ENCODE data around the gene RSF1. TPM values are rescaled to one million over a fixed set of nuclear protein-coding genes. Genes with fewer than 3 reads are reported as not detected.
"Not testable (repeated sequence)": the region's sequence is repeated elsewhere in the genome, so short reads cannot be mapped to it uniquely, and the experiment has no call there.

Gene RSF1
- total RNA-seq, 4 donors from 2014 or later = 70.3 to 96.3 (median 73.1) TPM

DNA sequence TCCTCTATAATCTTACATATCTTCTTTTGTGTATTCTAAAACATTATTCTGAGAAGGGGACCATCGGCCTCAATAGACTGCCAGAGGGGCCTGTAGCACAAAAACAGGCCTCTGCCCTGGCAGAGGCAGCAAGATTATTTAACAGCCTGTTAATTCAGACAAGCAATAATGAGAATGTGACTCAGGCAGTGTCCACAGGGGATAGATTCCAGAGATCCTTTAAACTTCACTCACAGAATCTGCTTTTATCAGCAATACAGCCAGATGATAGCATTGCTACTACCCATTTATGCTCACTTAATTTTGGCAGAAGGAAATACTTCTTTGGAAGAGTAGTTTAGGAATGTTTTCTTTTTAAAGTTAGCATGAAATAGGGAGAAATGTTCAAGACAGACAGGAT lies 45.3 kb upstream of the RSF1 start:
- no peaks in the 10 kb centered on the region for H3K9me3 ChIP-seq
- H3K4me3 ChIP-seq = no peak overlapping the region
- H3K27me3 ChIP-seq = no peaks in the 10 kb centered on the region
- TF ChIP-seq, protein P1, sequence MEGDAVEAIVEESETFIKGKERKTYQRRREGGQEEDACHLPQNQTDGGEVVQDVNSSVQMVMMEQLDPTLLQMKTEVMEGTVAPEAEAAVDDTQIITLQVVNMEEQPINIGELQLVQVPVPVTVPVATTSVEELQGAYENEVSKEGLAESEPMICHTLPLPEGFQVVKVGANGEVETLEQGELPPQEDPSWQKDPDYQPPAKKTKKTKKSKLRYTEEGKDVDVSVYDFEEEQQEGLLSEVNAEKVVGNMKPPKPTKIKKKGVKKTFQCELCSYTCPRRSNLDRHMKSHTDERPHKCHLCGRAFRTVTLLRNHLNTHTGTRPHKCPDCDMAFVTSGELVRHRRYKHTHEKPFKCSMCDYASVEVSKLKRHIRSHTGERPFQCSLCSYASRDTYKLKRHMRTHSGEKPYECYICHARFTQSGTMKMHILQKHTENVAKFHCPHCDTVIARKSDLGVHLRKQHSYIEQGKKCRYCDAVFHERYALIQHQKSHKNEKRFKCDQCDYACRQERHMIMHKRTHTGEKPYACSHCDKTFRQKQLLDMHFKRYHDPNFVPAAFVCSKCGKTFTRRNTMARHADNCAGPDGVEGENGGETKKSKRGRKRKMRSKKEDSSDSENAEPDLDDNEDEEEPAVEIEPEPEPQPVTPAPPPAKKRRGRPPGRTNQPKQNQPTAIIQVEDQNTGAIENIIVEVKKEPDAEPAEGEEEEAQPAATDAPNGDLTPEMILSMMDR (IDR thresholded peaks at IDR 0.05) = no peak
- TF ChIP-seq EP300 (IDR thresholded peaks at IDR 0.05) = no peak
- no peak for TF ChIP-seq POLR2AphosphoS5 (IDR thresholded peaks at IDR 0.05)
- no peak for TF ChIP-seq POLR2A (IDR thresholded peaks at IDR 0.05; ENCODE audit: low read depth)
- H3K27ac ChIP-seq (replicated peaks in 1 of 4) = no peak overlapping the region
- no peak for DNase-seq (ENCODE audit: extremely low spot score)
- WGBS = 58% methylated on average over 1 of the region's 1 CpG
- peaks cover 0 to 6% (median 4%) of the 10 kb centered on the region in 4 donors for H3K4me1 ChIP-seq
- intact Hi-C loops (cut with DNase I) = no loop called here
- peaks cover 8 to 48% (median 41%) of the 10 kb centered on the region in 4 donors for H3K36me3 ChIP-seq

GRCh38 chr11:77861444-77861843 lies 40.9 kb upstream of the RSF1 start:
- 93% methylated on average over 10 of the region's 10 CpGs for WGBS
- intact Hi-C loops (cut with DNase I) = not testable (repeated sequence)

DNA sequence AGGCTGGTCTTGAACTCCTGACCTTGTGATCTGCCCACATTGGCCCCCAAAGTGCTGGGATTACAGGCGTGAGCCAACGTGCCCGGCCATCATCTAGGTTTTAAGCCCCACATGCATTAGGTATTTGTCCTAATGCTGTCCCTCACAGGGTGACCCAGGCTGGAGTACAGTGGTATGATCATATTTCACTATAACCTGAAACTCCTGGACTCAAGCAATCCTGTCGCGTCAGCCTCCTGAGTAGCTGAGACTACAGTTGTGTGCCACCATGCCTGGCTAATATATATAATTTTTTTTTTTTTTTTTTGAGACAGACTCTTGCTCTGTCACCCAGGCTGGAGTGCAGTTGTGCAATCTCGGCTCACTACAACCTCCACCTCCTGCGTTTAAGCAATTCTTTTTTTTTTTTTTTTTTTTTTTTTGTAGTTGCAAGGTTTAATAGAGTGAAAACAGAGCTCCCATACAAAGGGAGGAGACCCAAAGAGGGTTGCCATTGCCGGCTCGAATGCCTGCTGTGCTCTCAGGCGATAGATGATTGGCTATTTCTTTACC lies 37.5 kb upstream of the RSF1 start:
- H3K4me3 ChIP-seq; H3K9me3 ChIP-seq; H3K27ac ChIP-seq (replicated peaks in 1 of 4); intact Hi-C loops (cut with DNase I); H3K4me1 ChIP-seq; H3K27me3 ChIP-seq; DNase-seq (ENCODE audit: extremely low spot score): not testable (repeated sequence)
- WGBS = 88% methylated on average over 7 of the region's 10 CpGs
- peaks cover 30 to 92% (median 50%) of the 10 kb centered on the region in 4 donors for H3K36me3 ChIP-seq

More at GRCh38 chr11:77861444-77861843, 40.9 kb upstream of the RSF1 start:
- H3K4me1 ChIP-seq; H3K4me3 ChIP-seq; H3K27me3 ChIP-seq; DNase-seq (ENCODE audit: extremely low spot score); H3K27ac ChIP-seq (replicated peaks in 1 of 4); H3K9me3 ChIP-seq: not testable (repeated sequence)
- peaks cover 10 to 69% (median 31%) of the 10 kb centered on the region in 4 donors for H3K36me3 ChIP-seq

- DNase-seq (ENCODE audit: extremely low spot score) = no peak
- Histone ChIP-seq H3K4me1 (peaks cover 0 to 7% (median 0%) of the 10 kb centered on the region in 4 donors), H3K36me3 (peaks cover 30 to 92% (median 46%) of the 10 kb centered on the region in 4 donors), H3K27ac (replicated peaks in 1 of 4) (no peak overlapping the region), H3K9me3 (no peaks in the 10 kb centered on the region), H3K4me3 (no peak overlapping the region), H3K27me3 (no peaks in the 10 kb centered on the region)
- no peak for TF ChIP-seq POLR2A (IDR thresholded peaks at IDR 0.05; ENCODE audit: low read depth)
- TF ChIP-seq, protein P1 (IDR thresholded peaks at IDR 0.05) = no peak
- no peak for TF ChIP-seq EP300 (IDR thresholded peaks at IDR 0.05)
- no peak for TF ChIP-seq POLR2AphosphoS5 (IDR thresholded peaks at IDR 0.05)
- WGBS = 93% methylated on average over 2 of the region's 2 CpGs
- intact Hi-C loops (cut with DNase I) = no loop called here
Observed at GRCh38 chr11:77854838-77855237, 34.3 kb upstream of the RSF1 start.

DNA sequence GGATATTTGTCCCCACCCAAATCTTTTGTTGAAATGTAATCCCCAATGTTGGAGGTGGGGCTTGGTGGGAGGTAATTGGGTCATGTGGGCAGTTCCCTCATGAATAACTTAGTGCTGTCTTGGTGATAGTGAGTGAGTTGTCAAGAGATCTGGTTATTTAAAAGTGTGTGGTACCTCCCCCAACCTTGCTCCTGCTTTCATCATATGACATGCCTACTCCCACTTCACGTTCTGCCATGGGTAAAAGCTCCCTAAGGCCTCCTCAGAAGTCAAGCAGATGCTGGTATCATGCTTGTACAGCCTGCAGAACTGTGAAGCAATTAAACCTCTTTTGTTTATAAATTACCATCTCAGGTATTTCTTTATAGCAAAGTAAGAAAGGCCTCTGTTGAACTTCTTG lies 31.0 kb upstream of the RSF1 start:
- Histone ChIP-seq H3K4me1 (peaks cover 0 to 7% (median 0%) of the 10 kb centered on the region in 4 donors), H3K27me3 (no peaks in the 10 kb centered on the region), H3K27ac (replicated peaks in 1 of 4) (no peak overlapping the region), H3K9me3 (no peaks in the 10 kb centered on the region), H3K4me3 (no peak overlapping the region), H3K36me3 (peaks cover 30 to 91% (median 48%) of the 10 kb centered on the region in 4 donors)
- WGBS = 46% methylated on average over 1 of the region's 1 CpG
- TF ChIP-seq, protein P1 (IDR thresholded peaks at IDR 0.05) = no peak
- TF ChIP-seq POLR2AphosphoS5 (IDR thresholded peaks at IDR 0.05) = no peak
- no peak for TF ChIP-seq POLR2A (IDR thresholded peaks at IDR 0.05; ENCODE audit: low read depth)
- TF ChIP-seq EP300 (IDR thresholded peaks at IDR 0.05) = no peak
- no peak for DNase-seq (ENCODE audit: extremely low spot score)
- intact Hi-C loops (cut with DNase I) = no loop called here

- H3K4me3 ChIP-seq; H3K9me3 ChIP-seq; H3K27me3 ChIP-seq; DNase-seq (ENCODE audit: extremely low spot score); intact Hi-C loops (cut with DNase I); H3K4me1 ChIP-seq; H3K27ac ChIP-seq (replicated peaks in 1 of 4): not testable (repeated sequence)
- peaks cover 44 to 85% (median 66%) of the 10 kb centered on the region in 4 donors for H3K36me3 ChIP-seq
- WGBS = 93% methylated on average over 5 of the region's 5 CpGs
Observed at GRCh38 chr11:77843700-77844099, 23.2 kb upstream of the RSF1 start.

All from esophagus muscularis mucosa (tissue), 4 donors.